ENCODE data around the gene HS6ST3. TPM values are rescaled to one million over a fixed set of nuclear protein-coding genes. Genes with fewer than 3 reads are reported as not detected.

The HS6ST3 gene
- total and polyA plus RNA-seq, 10 donors = 0.03 TPM; not detected in 9

GRCh38 chr13:96860882-96861281, 771.0 kb downstream of the HS6ST3 start:
- WGBS, 5 donors = 15 to 36% (median 20%) methylated on average over 2 of the region's 2 CpGs
- H3K4me1 ChIP-seq = no peaks in the 10 kb centered on the region
- no peak for DNase-seq
- intact Hi-C loops (cut with DNase I; ENCODE audit: low total_unique reads) = no loop called here
- H3K9me3 ChIP-seq = peaks cover 0 to 13% (median 5%) of the 10 kb centered on the region in 8 donors
- H3K4me3 ChIP-seq = no peak overlapping the region
- no peak overlapping the region for H3K27ac ChIP-seq
- H3K36me3 ChIP-seq = no peaks in the 10 kb centered on the region
- no peaks in the 10 kb centered on the region for H3K27me3 ChIP-seq (replicated peaks in 1 of 7)
- TF ChIP-seq POLR2A (IDR thresholded peaks at IDR 0.05) = no peak
- TF ChIP-seq, protein P1, sequence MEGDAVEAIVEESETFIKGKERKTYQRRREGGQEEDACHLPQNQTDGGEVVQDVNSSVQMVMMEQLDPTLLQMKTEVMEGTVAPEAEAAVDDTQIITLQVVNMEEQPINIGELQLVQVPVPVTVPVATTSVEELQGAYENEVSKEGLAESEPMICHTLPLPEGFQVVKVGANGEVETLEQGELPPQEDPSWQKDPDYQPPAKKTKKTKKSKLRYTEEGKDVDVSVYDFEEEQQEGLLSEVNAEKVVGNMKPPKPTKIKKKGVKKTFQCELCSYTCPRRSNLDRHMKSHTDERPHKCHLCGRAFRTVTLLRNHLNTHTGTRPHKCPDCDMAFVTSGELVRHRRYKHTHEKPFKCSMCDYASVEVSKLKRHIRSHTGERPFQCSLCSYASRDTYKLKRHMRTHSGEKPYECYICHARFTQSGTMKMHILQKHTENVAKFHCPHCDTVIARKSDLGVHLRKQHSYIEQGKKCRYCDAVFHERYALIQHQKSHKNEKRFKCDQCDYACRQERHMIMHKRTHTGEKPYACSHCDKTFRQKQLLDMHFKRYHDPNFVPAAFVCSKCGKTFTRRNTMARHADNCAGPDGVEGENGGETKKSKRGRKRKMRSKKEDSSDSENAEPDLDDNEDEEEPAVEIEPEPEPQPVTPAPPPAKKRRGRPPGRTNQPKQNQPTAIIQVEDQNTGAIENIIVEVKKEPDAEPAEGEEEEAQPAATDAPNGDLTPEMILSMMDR (IDR thresholded peaks at IDR 0.05 in 8 of 11, conservative IDR thresholded peaks at IDR 0.05 in 3 of 11) = no peak
- TF ChIP-seq POLR2AphosphoS5 (IDR thresholded peaks at IDR 0.05) = no peak

- Histone ChIP-seq H3K27ac (no peak overlapping the region), H3K4me1 (no peaks in the 10 kb centered on the region), H3K4me3 (no peak overlapping the region), H3K36me3 (no peaks in the 10 kb centered on the region), H3K27me3 (replicated peaks in 1 of 7) (no peaks in the 10 kb centered on the region), H3K9me3 (peaks cover 0 to 13% (median 5%) of the 10 kb centered on the region in 8 donors)
- intact Hi-C loops (cut with DNase I; ENCODE audit: low total_unique reads) = no loop called here
- DNase-seq = no peak
- TF ChIP-seq POLR2AphosphoS5 (IDR thresholded peaks at IDR 0.05) (no peak), POLR2A (IDR thresholded peaks at IDR 0.05) (no peak)
- TF ChIP-seq, protein P1 (IDR thresholded peaks at IDR 0.05 in 8 of 11, conservative IDR thresholded peaks at IDR 0.05 in 3 of 11) = no peak
- WGBS, 5 donors = 80 to 92% (median 87%) methylated on average over 2 of the region's 2 CpGs
Observed at GRCh38 chr13:96862093-96862492, 772.2 kb downstream of the HS6ST3 start.

DNA sequence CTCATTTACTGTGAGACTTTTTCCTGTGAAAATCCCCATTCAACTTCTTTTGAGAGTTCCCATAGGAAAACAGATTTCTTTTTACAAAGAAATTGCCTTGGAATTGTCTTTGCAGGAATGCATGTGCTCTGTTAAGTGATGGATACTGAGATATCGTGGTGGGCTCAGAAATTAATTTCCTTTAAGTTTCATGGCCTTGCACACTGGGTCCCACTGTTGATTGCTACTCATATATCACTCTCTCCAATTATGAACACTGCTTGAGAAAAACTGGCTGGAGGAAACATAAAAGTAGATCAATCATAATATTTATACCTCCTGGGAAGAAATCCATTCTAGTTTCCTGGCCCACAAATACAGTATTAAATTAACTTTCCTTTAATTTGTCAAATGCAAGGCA, 773.1 kb downstream of the HS6ST3 start:
- no peak overlapping the region for H3K4me3 ChIP-seq
- intact Hi-C loops (cut with DNase I; ENCODE audit: low total_unique reads) = no loop called here

DNA sequence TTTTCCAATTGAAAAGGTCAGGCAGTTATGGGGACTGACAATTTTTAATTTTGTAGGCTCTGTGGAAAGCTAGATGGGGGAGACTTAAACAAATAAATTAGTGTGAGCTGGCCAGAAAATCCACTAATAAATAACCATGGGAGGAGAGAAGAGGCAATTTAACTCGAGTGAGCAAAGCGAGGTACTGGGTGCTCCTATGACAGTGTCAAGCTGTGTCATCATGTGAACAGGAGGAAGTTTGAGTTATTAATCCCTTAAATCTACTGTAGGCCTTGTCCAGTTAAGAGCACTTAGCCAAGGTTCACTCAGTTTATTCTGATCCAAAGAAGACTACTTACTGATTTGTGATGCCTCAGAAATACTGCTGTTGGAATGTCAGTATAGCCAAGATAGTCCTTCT, 781.6 kb downstream of the HS6ST3 start:
- no peak overlapping the region for H3K4me3 ChIP-seq
- H3K9me3 ChIP-seq = no peaks in the 10 kb centered on the region
- intact Hi-C loops (cut with DNase I; ENCODE audit: low total_unique reads) = no loop called here
- H3K36me3 ChIP-seq = no peaks in the 10 kb centered on the region
- TF ChIP-seq POLR2AphosphoS5 (IDR thresholded peaks at IDR 0.05) = no peak
- TF ChIP-seq, protein P1 (IDR thresholded peaks at IDR 0.05 in 8 of 11, conservative IDR thresholded peaks at IDR 0.05 in 3 of 11) = no peak
- H3K4me1 ChIP-seq = no peaks in the 10 kb centered on the region
- H3K27me3 ChIP-seq (replicated peaks in 1 of 7) = no peaks in the 10 kb centered on the region
- H3K27ac ChIP-seq = no peak overlapping the region
- no peak for DNase-seq
- 47 to 71% (median 60%) methylated on average over 2 of the region's 2 CpGs for WGBS, 5 donors

More for the DNA sequence above, 773.1 kb downstream of the HS6ST3 start:
- TF ChIP-seq, protein P1 (IDR thresholded peaks at IDR 0.05 in 8 of 11, conservative IDR thresholded peaks at IDR 0.05 in 3 of 11) = no peak
- TF ChIP-seq POLR2A (IDR thresholded peaks at IDR 0.05) = no peak
- TF ChIP-seq POLR2AphosphoS5 (IDR thresholded peaks at IDR 0.05) = no peak
- Histone ChIP-seq H3K27me3 (replicated peaks in 1 of 7) (no peaks in the 10 kb centered on the region), H3K9me3 (peaks cover 0 to 13% (median 5%) of the 10 kb centered on the region in 8 donors), H3K4me1 (no peaks in the 10 kb centered on the region), H3K27ac (no peak overlapping the region), H3K36me3 (no peaks in the 10 kb centered on the region)
- 51 to 58% (median 57%) methylated on average over 1 of the region's 1 CpG for WGBS, 5 donors
- no peak for DNase-seq

All from spleen (tissue), 11 donors.